Epithelial cell of prostate (primary cell): ENCODE measurements around the gene CACNA1A.
"Not testable (repeated sequence)": the region's sequence is repeated elsewhere in the genome, so short reads cannot be mapped to it uniquely, and the experiment has no call there.

Experiments used
- DNase-seq: peaks from one replicate; pipeline ENCODE4 v3.0.0-alpha.2; 2011; ENCODE audit warnings: low read depth, low spot score
- H3K27ac ChIP-seq: fragments of 450-650 bp; 2 replicates; pipeline ENCODE4 v1.5.1; 2017; ENCODE audit warnings: mild to moderate bottlenecking

The CACNA1A gene

DNA sequence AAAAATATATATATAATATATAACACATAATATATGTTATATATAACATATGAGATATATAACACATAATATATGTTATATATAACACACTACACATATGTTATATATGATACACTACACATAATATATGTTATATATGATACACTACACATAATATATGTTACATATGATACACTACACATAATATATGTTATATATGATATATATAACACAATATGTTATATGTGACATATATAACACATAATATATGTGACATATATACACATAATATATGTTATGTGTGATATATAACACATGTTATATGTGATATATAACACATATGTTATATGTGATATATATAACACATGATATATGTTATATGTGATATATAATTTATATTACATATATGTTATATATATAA is 129.7 kb downstream of the CACNA1A start:
- DNase-seq = no peak
- H3K27ac ChIP-seq = no peak overlapping the region

DNA sequence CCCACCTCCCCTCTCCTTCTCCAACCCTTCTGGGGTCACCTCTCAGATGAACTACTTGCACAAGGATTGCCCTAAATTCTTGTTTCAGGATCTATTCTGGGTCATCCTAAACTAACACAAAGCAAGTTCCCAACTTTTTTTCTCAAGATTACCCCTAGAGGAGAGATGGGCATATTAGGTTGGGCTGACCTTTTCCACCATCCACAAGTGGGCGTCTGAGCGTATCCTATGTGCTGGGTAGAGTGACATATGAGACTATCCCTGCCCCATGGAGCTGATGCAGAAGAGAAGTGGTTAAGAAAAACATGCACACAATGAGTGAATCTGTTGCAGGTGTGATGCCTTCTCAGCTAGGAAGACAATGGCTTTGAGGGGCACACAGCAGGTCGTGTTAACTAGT is 132.7 kb downstream of the CACNA1A start:
- no peak overlapping the region for H3K27ac ChIP-seq
- no peak for DNase-seq

- H3K27ac ChIP-seq = no peak overlapping the region
- DNase-seq = no peak
Measured at GRCh38 chr19:13370948-13371347, 135.3 kb downstream of the CACNA1A start.

- no peak for DNase-seq
- no peak overlapping the region for H3K27ac ChIP-seq
Measured at GRCh38 chr19:13366529-13367143, 139.6 kb downstream of the CACNA1A start.

- H3K27ac ChIP-seq = no peak overlapping the region
- no peak for DNase-seq
Measured at GRCh38 chr19:13363954-13364353, 142.3 kb downstream of the CACNA1A start.

DNA sequence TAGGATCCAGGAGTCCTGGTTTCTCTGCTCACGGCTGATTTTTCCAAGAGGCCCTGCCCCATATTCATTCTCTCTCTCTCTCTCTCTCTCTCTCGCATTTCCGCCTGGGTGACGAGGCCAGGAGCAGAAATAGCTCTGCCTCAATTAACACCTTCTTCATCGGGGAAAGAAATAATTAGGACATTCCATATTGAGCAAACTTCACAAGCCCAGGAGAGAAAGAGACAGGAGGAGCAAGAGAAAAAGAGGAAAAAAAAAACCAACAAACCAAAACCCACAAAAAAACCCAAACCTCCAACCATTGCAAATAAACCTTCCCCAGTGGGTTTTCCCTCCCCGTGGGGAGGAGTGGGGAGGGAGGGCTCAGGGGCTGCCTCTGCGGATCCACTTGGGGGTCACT is 143.0 kb downstream of the CACNA1A start:
- H3K27ac ChIP-seq = no peak overlapping the region
- DNase-seq = no peak

GRCh38 chr19:13362668-13363067 is 143.6 kb downstream of the CACNA1A start:
- DNase-seq = no peak
- no peak overlapping the region for H3K27ac ChIP-seq

DNA sequence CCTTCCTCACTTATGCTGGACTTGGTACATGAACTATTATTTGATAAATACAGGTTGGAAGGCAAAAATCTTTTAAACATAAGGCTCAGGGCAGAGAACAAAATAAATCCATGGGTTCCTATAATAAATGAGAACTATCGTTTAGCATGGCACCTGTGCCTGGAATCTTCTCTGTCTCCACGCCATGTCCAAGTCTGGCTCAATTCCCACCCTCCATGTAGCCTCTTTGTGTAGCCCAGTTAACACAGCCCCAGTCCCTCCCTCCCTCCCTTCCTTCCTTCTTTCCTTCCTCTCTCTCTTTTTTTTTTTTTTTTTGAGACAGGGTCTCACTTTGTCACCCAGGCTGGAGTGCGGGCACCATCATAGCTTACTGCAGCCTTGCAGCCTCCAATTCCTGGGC is 144.6 kb downstream of the CACNA1A start:
- H3K27ac ChIP-seq, DNase-seq: not testable (repeated sequence)

- no peak for DNase-seq
- no peak overlapping the region for H3K27ac ChIP-seq
Measured at GRCh38 chr19:13356686-13357280, 149.5 kb downstream of the CACNA1A start.

GRCh38 chr19:13356185-13356584 is 150.1 kb downstream of the CACNA1A start:
- no peak overlapping the region for H3K27ac ChIP-seq
- no peak for DNase-seq

DNA sequence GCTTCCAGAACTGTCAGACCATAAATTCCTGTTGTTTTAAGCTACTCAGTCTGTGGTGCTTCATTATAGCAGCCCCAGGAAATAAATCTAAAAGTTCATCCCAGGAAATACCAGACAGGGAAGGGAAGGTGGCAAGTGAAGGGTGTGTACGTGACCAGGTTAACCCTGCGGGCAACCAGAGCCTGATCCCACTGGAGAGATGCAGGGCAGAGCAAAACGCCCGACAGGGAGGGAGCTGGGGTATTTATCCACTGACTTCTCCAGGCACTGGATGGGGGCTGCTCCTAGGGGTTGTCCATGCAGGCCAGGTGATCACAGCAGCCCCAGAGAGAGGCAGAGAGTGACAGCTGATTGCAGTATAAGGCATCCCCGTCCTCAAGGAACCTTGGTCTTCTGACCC is 150.9 kb downstream of the CACNA1A start:
- DNase-seq = no peak
- H3K27ac ChIP-seq = no peak overlapping the region

- no peak overlapping the region for H3K27ac ChIP-seq
- DNase-seq = no peak
Measured at GRCh38 chr19:13353625-13354024, 152.7 kb downstream of the CACNA1A start.

DNA sequence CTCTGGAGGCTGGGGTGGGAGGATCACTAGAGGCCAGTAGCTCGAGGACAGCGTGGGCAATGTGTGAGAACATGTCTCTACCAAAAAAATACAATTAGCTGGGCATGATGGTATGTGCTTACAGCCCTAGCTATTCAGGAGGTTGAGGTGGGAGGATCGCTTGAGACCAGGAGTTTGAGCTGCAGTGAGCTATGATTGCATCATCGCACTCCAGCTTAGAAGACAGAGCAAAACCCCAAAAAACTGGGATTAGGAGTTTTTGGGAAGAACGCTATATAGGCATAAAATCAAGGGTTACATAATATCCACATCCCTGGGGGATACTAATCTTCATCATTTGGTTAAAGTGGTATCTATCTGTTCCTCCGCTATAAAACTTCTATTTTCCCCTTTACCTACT is 155.5 kb downstream of the CACNA1A start:
- no peak for DNase-seq
- no peak overlapping the region for H3K27ac ChIP-seq

- H3K27ac ChIP-seq = no peak overlapping the region
- no peak for DNase-seq
Measured at GRCh38 chr19:13350072-13350471, 156.2 kb downstream of the CACNA1A start.

GRCh38 chr19:13347367-13347766 is 158.9 kb downstream of the CACNA1A start:
- no peak for DNase-seq
- H3K27ac ChIP-seq = no peak overlapping the region

GRCh38 chr19:13343514-13343913 is 162.8 kb downstream of the CACNA1A start:
- DNase-seq = no peak
- no peak overlapping the region for H3K27ac ChIP-seq

DNA sequence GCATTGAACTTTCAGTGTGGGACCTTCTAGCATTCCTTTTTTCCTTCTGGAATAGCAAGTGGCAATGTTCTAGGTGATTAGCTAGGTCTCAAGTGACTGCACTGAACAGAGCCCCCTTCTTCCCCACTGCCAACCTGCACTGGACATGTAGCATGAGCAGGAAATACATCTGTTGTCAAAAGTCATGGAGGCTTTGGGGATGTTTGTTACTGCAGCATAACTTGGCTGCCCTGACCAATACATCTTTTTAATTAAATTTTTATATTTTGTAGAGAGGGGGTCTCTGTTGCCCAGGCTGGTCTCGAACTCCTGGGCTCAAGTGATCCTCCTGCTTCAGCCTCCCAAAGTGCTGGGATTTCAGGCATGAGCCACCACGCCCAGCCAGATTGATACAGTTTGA is 163.6 kb downstream of the CACNA1A start:
- no peak for DNase-seq
- no peak overlapping the region for H3K27ac ChIP-seq

- no peak for DNase-seq
- H3K27ac ChIP-seq = no peak overlapping the region
Measured at GRCh38 chr19:13339869-13340268, 166.4 kb downstream of the CACNA1A start.

DNA sequence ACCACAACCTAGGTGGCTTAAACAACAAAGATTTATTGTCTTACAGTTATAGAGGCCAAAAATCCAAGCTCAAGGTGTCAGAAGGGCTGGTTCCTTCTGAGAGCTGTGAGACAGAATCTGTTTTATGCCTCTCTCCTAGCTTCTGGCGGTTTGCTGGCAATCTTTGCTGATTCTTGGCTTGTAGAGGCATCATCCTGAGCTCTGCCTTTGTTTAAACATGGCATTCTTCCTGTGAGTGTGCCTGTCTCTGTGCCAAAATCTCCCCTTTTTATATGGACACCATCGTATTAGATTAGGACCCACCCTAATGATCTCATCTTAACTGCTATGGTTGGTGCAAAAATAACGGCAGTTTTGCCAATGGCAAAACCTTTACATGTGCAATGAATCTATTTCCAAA is 169.1 kb downstream of the CACNA1A start:
- no peak for DNase-seq
- no peak overlapping the region for H3K27ac ChIP-seq

GRCh38 chr19:13334801-13335481 is 171.3 kb downstream of the CACNA1A start:
- H3K27ac ChIP-seq = no peak overlapping the region
- DNase-seq = no peak

DNA sequence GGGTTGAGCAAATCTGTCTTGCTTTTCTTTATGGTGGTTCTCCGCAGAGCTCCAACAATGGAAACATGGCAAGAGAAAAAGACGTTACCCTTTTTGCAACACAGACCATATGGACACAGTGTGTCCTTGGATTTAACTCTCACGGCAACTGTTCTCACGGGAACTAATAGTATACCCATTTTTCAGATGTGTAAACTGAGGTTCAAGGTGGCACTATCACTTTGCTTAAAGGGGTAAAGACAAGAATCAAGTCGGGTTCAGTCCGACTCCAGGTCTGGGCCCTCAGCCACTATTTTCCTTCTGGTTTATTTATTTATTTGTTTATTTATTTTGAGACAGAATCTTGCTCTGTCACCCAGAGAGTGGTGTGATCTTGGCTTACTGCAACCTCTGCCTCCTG is 176.0 kb downstream of the CACNA1A start:
- no peak for DNase-seq
- no peak overlapping the region for H3K27ac ChIP-seq

DNA sequence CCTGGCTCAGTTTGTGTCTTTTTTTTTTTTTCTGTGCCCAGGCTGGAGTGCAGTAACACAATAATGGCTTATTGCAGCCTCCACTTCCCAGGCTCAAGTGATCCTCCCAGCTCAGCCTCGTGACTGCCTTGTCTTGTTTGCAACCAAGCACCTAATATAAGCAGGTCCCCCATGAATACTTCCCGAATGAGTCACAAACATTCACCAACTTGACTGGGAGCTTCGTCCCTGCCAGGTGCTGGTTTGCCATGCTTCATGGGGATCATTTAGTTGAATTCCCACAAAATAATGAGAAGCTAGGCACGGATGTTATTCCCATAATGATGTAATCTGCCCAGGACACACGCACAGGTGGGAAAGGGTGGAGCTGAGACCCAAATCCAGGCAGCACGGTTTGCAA is 176.5 kb downstream of the CACNA1A start:
- no peak for DNase-seq
- no peak overlapping the region for H3K27ac ChIP-seq
